Hepatocyte (in vitro differentiated cells): Measurements from ENCODE around the gene SMIM24. TPM values are rescaled to one million over a fixed set of nuclear protein-coding genes. Genes with fewer than 3 reads are reported as not detected.
A peak's percentile ranks its signal among the peaks of the same experiment; 100 is the strongest.

Experiments
- DNase-seq: peaks from one replicate; pipeline ENCODE4 v3.0.0-alpha.2; 2016; ENCODE audit warnings: low spot score
- H2AFZ ChIP-seq: fragments of 200-600 bp; sonication (generic); 2 replicates; pipeline ENCODE4 v1.6.0; 2016; ENCODE audit warnings: antibody characterized with exemption, mild to moderate bottlenecking
- H3K27ac ChIP-seq: fragments of 200-600 bp; sonication (generic); 2 replicates; pipeline ENCODE4 v1.5.1; 2016; ENCODE audit warnings: mild to moderate bottlenecking
- H3K27me3 ChIP-seq: fragments of 200-600 bp; sonication (generic); 2 replicates; pipeline ENCODE4 v1.6.1; 2016
- H3K36me3 ChIP-seq: fragments of 200-600 bp; sonication (generic); replicated peaks from 2 replicates; pipeline ENCODE4 v1.5.1; 2016; ENCODE audit warnings: low read depth; ENCODE audit not compliant: insufficient read depth
- H3K4me1 ChIP-seq: fragments of 200-600 bp; sonication (generic); 2 replicates; pipeline ENCODE4 v1.5.1; 2016; ENCODE audit warnings: mild to moderate bottlenecking, moderate library complexity; ENCODE audit not compliant: insufficient read depth
- H3K4me2 ChIP-seq: fragments of 200-600 bp; sonication (generic); 2 replicates; pipeline ENCODE4 v1.6.0; 2016
- H3K4me3 ChIP-seq: fragments of 200-600 bp; sonication (generic); 2 replicates; pipeline ENCODE4 v1.5.1; 2016; ENCODE audit warnings: mild to moderate bottlenecking
- H3K79me2 ChIP-seq: fragments of 200-600 bp; sonication (generic); 2 replicates; pipeline ENCODE4 v1.6.0; 2017; ENCODE audit warnings: mild to moderate bottlenecking
- H3K9me2 ChIP-seq: fragments of 200-600 bp; sonication (generic); replicated peaks from 2 replicates; pipeline ENCODE4 v1.6.0; 2017; ENCODE audit warnings: mild to moderate bottlenecking; ENCODE audit not compliant: insufficient read depth
- H3K9me3 ChIP-seq: fragments of 200-600 bp; sonication (generic); 2 replicates; pipeline ENCODE4 v1.5.1; 2016; ENCODE audit warnings: low read depth, mild to moderate bottlenecking
- H4K20me1 ChIP-seq: fragments of 200-600 bp; sonication (generic); 2 replicates; pipeline ENCODE4 v1.6.0; 2016; ENCODE audit warnings: mild to moderate bottlenecking; ENCODE audit not compliant: insufficient read depth, poor library complexity, severe bottlenecking
- EZH2 ChIP-seq: fragments of 200-600 bp; sonication (generic); IDR thresholded peaks from 2 replicates; pipeline ENCODE4 v1.6.1; 2016; ENCODE audit warnings: antibody characterized with exemption, mild to moderate bottlenecking, borderline replicate concordance
- EZH2phosphoT487 ChIP-seq: fragments of 200-600 bp; sonication (generic); IDR thresholded peaks from one replicate; pipeline ENCODE4 v1.6.1; 2018; ENCODE audit warnings: antibody characterized with exemption, mild to moderate bottlenecking, low read depth, moderate library complexity; ENCODE audit not compliant: unreplicated experiment, severe bottlenecking
- WGBS: methylation state at CpG from one replicate; pipeline ENCODE4 v1.1.6; 2016; ENCODE audit warnings: low lambda C conversion rate; ENCODE audit errors: missing lambda C conversion rate; 5-methylcytosine and 5-hydroxymethylcytosine counted together
- polyA plus RNA-seq: library from polyadenylated mRNA; unstranded; fragments of >200 nt; fragmentation: Nextera tagmentation; extraction: Ambion mirVana; gene quantifications from 2 replicates; pipeline ENCODE4 v1.2.1, GENCODE V29; 2016
- total RNA-seq: library from RNA; depleted of rRNA; stranded (reverse); fragments of >200 nt; gene quantifications from 2 replicates; pipeline ENCODE4 v1.2.3, GENCODE V29; 2014
- TF ChIP-seq, protein P1 (sequence below): fragments of 200-600 bp; sonication (generic); IDR thresholded peaks from 2 replicates; pipeline ENCODE4 v1.5.1; 2016; ENCODE audit warnings: antibody characterized with exemption, mild to moderate bottlenecking; ENCODE audit not compliant: poor library complexity

The SMIM24 gene
- total and polyA plus RNA-seq, 2 experiments from 2014 or later = 81.2 to 151 TPM

DNA sequence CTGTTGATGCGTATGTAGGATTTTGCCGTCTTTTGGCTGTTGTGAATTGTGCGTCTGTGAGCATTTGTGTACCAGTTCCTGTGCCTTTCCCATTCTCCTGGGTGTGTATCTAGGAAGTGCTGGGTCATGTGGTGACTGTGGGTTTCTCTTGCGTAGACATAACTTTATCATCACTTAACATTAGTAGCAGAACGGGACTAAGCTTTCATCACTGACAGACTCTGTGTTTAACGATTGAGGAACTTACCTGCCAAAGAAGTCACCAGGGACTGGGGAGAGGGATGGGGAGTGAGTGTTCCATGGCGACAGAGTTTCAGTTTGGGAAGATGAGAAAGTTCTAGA lies 40.8 kb upstream of the SMIM24 start:
- Histone ChIP-seq H3K4me2 (no peak overlapping the region), H3K27me3 (no peaks in the 10 kb centered on the region), H2AFZ (no peak overlapping the region), H3K9me3 (no peaks in the 10 kb centered on the region), H3K4me1 (peaks cover 7% of the 10 kb centered on the region), H3K79me2 (peaks cover 70% of the 10 kb centered on the region), H3K9me2 (no peaks in the 10 kb centered on the region), H3K27ac (no peak overlapping the region), H3K36me3 (no peaks in the 10 kb centered on the region), H4K20me1 (peaks cover 73% of the 10 kb centered on the region), H3K4me3 (no peak overlapping the region)
- no peak for TF ChIP-seq EZH2
- TF ChIP-seq, protein P1, sequence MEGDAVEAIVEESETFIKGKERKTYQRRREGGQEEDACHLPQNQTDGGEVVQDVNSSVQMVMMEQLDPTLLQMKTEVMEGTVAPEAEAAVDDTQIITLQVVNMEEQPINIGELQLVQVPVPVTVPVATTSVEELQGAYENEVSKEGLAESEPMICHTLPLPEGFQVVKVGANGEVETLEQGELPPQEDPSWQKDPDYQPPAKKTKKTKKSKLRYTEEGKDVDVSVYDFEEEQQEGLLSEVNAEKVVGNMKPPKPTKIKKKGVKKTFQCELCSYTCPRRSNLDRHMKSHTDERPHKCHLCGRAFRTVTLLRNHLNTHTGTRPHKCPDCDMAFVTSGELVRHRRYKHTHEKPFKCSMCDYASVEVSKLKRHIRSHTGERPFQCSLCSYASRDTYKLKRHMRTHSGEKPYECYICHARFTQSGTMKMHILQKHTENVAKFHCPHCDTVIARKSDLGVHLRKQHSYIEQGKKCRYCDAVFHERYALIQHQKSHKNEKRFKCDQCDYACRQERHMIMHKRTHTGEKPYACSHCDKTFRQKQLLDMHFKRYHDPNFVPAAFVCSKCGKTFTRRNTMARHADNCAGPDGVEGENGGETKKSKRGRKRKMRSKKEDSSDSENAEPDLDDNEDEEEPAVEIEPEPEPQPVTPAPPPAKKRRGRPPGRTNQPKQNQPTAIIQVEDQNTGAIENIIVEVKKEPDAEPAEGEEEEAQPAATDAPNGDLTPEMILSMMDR = no peak
- no peak for TF ChIP-seq EZH2phosphoT487
- 86% methylated on average over 7 of the region's 7 CpGs for WGBS
- no peak for DNase-seq

DNA sequence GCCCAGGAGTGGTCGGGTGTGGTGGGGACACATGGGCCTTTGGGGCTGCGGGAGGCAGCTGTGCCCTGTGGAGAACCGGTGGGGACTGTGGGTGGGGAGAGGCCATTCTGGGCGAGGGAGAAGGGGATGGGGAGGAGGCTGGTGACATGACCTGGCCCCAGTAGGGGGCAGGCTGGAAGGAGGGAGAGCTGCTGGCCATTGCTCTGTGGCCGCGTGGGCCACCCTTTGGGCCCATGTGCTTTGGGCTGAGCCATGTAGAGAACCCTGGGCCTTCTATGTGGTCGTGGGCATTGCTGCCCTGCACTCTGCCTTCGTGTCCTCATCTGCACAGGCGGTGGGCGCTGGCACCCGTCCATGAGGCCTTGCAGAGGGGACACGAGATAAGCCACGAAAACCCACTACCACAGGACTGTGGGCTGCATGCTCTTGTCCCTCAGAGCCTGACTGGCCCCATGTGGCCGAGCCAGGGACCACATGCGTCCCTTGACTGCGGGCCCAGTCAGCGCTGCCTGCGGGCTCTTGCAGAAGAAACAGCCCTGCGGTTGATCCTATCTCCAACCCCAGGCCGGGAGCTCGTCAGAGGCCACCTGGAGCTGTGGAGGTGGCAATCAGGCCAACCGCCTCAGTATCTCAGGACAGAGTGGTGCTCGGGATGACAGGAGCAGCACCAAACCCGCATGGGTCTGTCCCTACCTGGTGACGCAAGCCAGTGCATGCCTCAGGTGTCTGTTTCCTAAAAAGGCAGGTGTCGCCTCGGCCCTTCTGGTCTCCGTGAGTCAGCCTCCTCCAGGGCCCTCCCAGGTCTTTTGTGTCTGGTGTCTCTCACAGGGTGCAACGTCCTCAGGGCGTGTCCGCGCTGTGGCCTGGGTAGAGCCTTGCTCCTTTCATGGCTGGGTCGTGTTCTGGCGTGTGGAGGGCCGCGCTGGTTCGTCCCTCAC lies 40.1 kb upstream of the SMIM24 start:
- no peak for TF ChIP-seq EZH2phosphoT487
- TF ChIP-seq, protein P1 = no peak
- TF ChIP-seq EZH2 = no peak
- Histone ChIP-seq H3K4me2 (no peak overlapping the region), H3K9me3 (no peaks in the 10 kb centered on the region), H3K36me3 (no peaks in the 10 kb centered on the region), H3K27me3 (no peaks in the 10 kb centered on the region), H4K20me1 (peaks cover 79% of the 10 kb centered on the region), H3K9me2 (no peaks in the 10 kb centered on the region), H3K27ac (no peak overlapping the region), H2AFZ (no peak overlapping the region), H3K4me3 (no peak overlapping the region), H3K4me1 (peaks cover 7% of the 10 kb centered on the region), H3K79me2 (peaks cover 76% of the 10 kb centered on the region)
- peak; percentile 51 for DNase-seq
- WGBS = 88% methylated on average over 35 of the region's 37 CpGs

DNA sequence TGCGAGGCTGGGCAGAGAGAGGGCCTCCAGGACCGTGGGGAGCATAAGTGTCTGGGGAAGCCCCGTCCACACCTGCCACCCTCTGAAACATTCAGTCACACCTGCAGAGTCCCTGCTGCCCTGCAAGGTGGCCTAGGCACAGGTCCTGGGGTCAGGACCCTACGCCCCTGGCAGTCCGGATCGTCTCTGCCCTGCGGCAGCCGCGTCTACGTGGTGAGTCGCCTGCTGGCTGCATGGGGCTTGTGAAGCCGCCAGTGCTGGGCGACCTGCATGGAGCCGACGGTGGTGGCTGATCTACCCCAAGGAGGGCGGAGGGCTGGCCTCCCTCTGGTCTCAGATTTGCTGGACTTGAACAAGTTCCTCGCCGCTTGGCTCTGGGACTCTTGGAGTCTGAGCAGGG lies 38.8 kb upstream of the SMIM24 start:
- TF ChIP-seq EZH2 = no peak
- TF ChIP-seq EZH2phosphoT487 = no peak
- TF ChIP-seq, protein P1 = no peak
- Histone ChIP-seq H3K27ac (no peak overlapping the region), H3K4me3 (no peak overlapping the region), H3K27me3 (no peaks in the 10 kb centered on the region), H3K9me2 (no peaks in the 10 kb centered on the region), H3K9me3 (no peaks in the 10 kb centered on the region), H3K4me2 (no peak overlapping the region), H3K4me1 (peaks cover 7% of the 10 kb centered on the region), H2AFZ (no peak overlapping the region), H4K20me1 (peaks cover 92% of the 10 kb centered on the region), H3K36me3 (no peaks in the 10 kb centered on the region), H3K79me2 (peaks cover 89% of the 10 kb centered on the region)
- DNase-seq = no peak
- 90% methylated on average over 18 of the region's 18 CpGs for WGBS
